Uterus (tissue), 4 donors: ENCODE data around the gene ADAP2. TPM values are rescaled to one million over a fixed set of nuclear protein-coding genes. Genes with fewer than 3 reads are reported as not detected.

Experiments used
- DNase-seq, 2 donors: peaks; one replicate each; pipeline ENCODE4 v3.0.0-alpha.2; 2019 to 2020
- H3K27ac ChIP-seq, 2 donors: fragments of 200-600 bp; sonication (generic); 1 replicate in 1 of 2; 2 replicates in 1 of 2; pipeline ENCODE4 v1.5.1; 2016 to 2018
- H3K27me3 ChIP-seq, 2 donors: fragments of 200-600 bp; sonication (generic); one replicate each; pipeline ENCODE4 v1.5.1; 2018 to 2019; ENCODE audit warnings: control low read depth in 1 of 2
- H3K36me3 ChIP-seq, 2 donors: fragments of 200-600 bp; sonication (generic); one replicate each; pipeline ENCODE4 v1.5.1; 2019; ENCODE audit warnings: control low read depth in 1 of 2
- H3K4me1 ChIP-seq, 2 donors: fragments of 200-600 bp; sonication (generic); one replicate each; pipeline ENCODE4 v1.5.1; 2018 to 2019; ENCODE audit warnings: control low read depth in 1 of 2
- H3K4me3 ChIP-seq, 2 donors: fragments of 200-600 bp; sonication (generic); 1 replicate in 1 of 2; 2 replicates in 1 of 2; pipeline ENCODE4 v1.5.1; 2018 to 2019; ENCODE audit warnings: mild to moderate bottlenecking in 1 of 2
- H3K9me3 ChIP-seq, 2 donors: fragments of 200-600 bp; sonication (generic); one replicate each; pipeline ENCODE4 v1.5.1; 2019; ENCODE audit warnings: control low read depth in 1 of 2
- POLR2A ChIP-seq, 2 donors: fragments of 450-650 bp; IDR thresholded peaks; one replicate each; pipeline ENCODE4 v1.6.1; 2016; ENCODE audit warnings: antibody characterized with exemption in 2 of 2, mild to moderate bottlenecking in 1 of 2, moderate library complexity in 1 of 2
- intact Hi-C: fragments of 100-400 bp; cut with DNase I; formaldehyde crosslinking; loops from one replicate; pipeline ENCODE4 v1.15.1; 2023; ENCODE audit warnings: low total_unique reads
- total RNA-seq, 4 donors: library from RNA; depleted of rRNA in 3 of 4; stranded (reverse); fragments of >200 nt in 3 of 4; gene quantifications; one replicate each; pipeline versions ENCODE4 v1.1.0 to v1.2.4, GENCODE V29; 2014 to 2023
- TF ChIP-seq, protein P1 (sequence below), 4 experiments: fragments of 200-600 bp in 2 of 4; fragments of 450-650 bp in 2 of 4; sonication (generic) in 2 of 4; IDR thresholded peaks; one replicate each; pipeline ENCODE4 v1.5.1; 2016 to 2019; ENCODE audit warnings: antibody characterized with exemption in 4 of 4, mild to moderate bottlenecking in 2 of 4, moderate library complexity in 1 of 4
- donor health status: DM: yes; HTN: yes; CAD: no.

The ADAP2 gene
- total RNA-seq, 4 donors from 2014 or later: 10.3 to 17.6 (median 10.9) TPM; not detected in 1

DNA sequence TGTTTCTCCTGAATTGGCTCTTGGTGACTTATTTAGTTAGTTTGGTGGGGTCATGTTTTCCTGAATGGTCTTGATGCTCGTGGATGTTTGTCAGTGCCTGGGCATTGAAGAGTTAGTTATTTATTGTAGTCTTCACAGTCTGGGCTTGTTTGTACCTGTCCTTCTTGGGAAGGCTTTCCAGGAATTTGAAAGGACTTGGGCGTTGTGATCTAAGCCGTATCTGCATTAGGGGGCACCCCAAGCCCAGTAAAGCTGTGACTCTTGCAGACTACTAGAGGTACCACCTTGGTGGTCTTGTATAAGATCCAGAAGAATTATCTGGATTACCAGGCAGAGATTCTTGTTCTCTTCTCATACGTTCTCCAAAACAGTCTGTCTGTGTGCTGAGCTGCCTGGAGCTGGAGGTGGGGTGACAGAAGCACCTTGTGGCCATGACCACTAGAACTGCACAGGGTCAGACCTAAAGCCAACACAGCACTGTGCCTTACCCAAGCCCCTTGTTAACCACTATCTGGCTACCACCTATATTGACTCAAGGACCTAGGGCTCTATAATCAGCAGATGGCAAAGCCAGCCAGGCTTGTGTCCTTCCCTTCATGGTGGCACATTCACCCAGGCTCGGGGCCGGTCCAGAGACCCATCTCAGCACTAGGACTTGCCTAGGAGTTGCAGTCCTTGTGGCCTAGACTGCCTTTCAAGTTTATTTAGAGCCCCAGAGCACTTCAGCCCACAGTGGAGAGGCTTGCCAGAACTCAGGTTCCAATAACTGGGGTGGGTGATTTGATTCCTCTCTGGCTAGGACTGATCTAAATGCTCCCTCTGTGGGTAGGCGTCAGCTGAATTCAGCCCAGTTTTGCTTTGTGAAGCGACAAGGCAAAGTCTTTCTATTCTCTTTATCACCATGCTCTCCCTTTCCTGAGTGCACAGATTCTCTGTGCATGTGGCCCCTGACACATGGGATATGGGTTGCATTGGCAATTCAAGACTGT is 60.1 kb downstream of the ADAP2 start:
- H3K27ac ChIP-seq: no peak overlapping the region
- H3K4me3 ChIP-seq: no peak overlapping the region
- TF ChIP-seq POLR2A (IDR thresholded peaks at IDR 0.05): no peak
- TF ChIP-seq, protein P1, sequence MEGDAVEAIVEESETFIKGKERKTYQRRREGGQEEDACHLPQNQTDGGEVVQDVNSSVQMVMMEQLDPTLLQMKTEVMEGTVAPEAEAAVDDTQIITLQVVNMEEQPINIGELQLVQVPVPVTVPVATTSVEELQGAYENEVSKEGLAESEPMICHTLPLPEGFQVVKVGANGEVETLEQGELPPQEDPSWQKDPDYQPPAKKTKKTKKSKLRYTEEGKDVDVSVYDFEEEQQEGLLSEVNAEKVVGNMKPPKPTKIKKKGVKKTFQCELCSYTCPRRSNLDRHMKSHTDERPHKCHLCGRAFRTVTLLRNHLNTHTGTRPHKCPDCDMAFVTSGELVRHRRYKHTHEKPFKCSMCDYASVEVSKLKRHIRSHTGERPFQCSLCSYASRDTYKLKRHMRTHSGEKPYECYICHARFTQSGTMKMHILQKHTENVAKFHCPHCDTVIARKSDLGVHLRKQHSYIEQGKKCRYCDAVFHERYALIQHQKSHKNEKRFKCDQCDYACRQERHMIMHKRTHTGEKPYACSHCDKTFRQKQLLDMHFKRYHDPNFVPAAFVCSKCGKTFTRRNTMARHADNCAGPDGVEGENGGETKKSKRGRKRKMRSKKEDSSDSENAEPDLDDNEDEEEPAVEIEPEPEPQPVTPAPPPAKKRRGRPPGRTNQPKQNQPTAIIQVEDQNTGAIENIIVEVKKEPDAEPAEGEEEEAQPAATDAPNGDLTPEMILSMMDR (IDR thresholded peaks at IDR 0.05): no peak
- H3K36me3 ChIP-seq: no peaks in the 10 kb centered on the region
- intact Hi-C loops: no loop called here
- H3K9me3 ChIP-seq: no peaks in the 10 kb centered on the region
- no peak for DNase-seq
- H3K4me1 ChIP-seq: no peaks in the 10 kb centered on the region
- H3K27me3 ChIP-seq: no peaks in the 10 kb centered on the region

DNA sequence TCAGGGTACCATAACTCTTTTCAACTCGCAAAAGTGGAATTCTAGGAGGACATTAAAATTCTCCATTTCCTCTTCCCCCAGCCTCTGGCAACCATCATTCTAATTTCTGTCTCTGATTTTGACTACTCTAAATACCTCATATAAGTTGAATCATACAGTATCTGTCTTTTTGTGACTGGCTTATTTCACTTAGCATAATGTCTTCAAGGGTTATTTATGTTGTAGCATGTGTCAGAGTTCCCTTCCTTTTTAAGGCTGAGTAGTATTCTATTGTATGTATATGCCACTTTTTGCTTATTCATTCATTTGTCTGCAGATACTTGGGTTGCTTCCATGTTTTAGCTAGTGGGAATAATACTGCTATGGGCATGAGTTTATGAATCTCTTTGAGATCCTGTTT is 61.1 kb downstream of the ADAP2 start:
- no peaks in the 10 kb centered on the region for H3K36me3 ChIP-seq
- no peak for DNase-seq
- H3K27me3 ChIP-seq: no peaks in the 10 kb centered on the region
- no peak overlapping the region for H3K27ac ChIP-seq
- intact Hi-C loops: no loop called here
- H3K9me3 ChIP-seq: no peaks in the 10 kb centered on the region
- H3K4me3 ChIP-seq: no peak overlapping the region
- no peak for TF ChIP-seq POLR2A (IDR thresholded peaks at IDR 0.05)
- TF ChIP-seq, protein P1 (IDR thresholded peaks at IDR 0.05): no peak
- no peaks in the 10 kb centered on the region for H3K4me1 ChIP-seq

DNA sequence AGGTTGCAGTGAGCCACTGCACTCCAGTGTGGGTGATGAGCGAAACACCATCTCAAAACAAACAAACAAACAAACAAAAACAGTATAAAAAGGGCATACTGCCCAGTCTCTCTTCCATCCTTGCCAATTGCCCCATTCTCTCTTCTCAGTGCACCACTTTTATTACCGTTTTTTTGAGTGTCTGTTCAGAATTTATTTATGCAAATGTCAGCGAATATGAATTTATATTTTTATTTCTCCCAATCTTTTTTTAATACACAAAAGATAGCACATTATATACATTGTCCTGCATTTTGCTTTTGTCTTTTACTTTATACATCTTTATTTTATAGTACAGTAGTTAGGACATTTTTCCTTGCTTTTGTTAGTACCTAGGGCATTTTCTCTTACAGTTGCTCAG is 68.7 kb downstream of the ADAP2 start:
- no peak overlapping the region for H3K4me3 ChIP-seq
- intact Hi-C loops: no loop called here
- TF ChIP-seq, protein P1 (IDR thresholded peaks at IDR 0.05): no peak
- no peak for TF ChIP-seq POLR2A (IDR thresholded peaks at IDR 0.05)
- no peaks in the 10 kb centered on the region for H3K4me1 ChIP-seq
- no peaks in the 10 kb centered on the region for H3K27me3 ChIP-seq
- no peaks in the 10 kb centered on the region for H3K36me3 ChIP-seq
- H3K9me3 ChIP-seq: no peaks in the 10 kb centered on the region
- DNase-seq: no peak
- no peak overlapping the region for H3K27ac ChIP-seq

DNA sequence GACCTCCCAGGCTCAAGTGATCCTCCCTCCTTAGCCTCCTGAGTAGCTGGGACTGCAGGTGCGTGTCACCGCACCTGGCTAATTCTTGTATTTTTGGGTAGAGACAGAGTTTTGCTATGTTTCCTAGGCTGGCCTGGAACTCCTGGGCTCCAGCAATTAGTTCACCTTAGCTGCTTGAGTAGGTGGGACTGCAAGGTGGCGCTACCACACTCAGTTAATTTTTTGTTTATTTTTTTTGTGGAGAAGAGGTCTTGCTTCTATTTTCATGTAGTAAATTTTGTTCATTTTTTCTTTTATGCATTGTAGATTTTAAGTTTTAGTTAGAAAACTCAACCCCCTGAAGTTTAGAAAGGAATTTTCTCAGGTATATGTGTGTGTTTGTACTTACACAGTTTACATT is 70.8 kb downstream of the ADAP2 start:
- DNase-seq: no peak
- Histone ChIP-seq H3K27ac (no peak overlapping the region), H3K9me3 (no peaks in the 10 kb centered on the region), H3K4me1 (no peaks in the 10 kb centered on the region), H3K36me3 (no peaks in the 10 kb centered on the region), H3K27me3 (no peaks in the 10 kb centered on the region), H3K4me3 (no peak overlapping the region)
- intact Hi-C loops: no loop called here
- no peak for TF ChIP-seq POLR2A (IDR thresholded peaks at IDR 0.05)
- TF ChIP-seq, protein P1 (IDR thresholded peaks at IDR 0.05): no peak

DNA sequence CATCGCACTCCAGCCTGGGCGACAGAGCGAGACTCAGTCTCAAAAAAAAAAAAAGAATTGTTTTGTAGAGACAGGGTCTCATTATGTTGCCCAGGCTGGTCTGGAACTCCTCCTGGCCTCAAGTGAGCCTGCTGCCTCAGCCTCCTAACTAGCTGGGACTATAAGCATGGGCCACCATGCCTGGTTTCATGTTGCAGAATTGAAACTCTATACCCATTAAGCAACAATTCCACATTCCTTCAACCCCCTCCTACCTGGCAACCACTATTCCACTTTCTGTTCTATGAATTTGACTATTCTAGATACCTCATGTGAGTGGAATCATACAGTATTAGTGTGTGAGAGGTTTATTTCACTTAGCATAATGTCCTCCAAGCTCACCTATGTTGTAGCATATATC is 73.6 kb downstream of the ADAP2 start:
- no peaks in the 10 kb centered on the region for H3K36me3 ChIP-seq
- no peaks in the 10 kb centered on the region for H3K27me3 ChIP-seq
- TF ChIP-seq, protein P1 (IDR thresholded peaks at IDR 0.05): no peak
- TF ChIP-seq POLR2A (IDR thresholded peaks at IDR 0.05): no peak
- intact Hi-C loops: no loop called here
- DNase-seq: no peak
- H3K9me3 ChIP-seq: no peaks in the 10 kb centered on the region
- no peaks in the 10 kb centered on the region for H3K4me1 ChIP-seq
- no peak overlapping the region for H3K27ac ChIP-seq
- H3K4me3 ChIP-seq: no peak overlapping the region
